Measurements from ENCODE around the gene CLSTN1. TPM values are rescaled to one million over a fixed set of nuclear protein-coding genes. Genes with fewer than 3 reads are reported as not detected.

Gene CLSTN1
- total RNA-seq, 1 experiment from 2014 or later: 100 TPM

DNA sequence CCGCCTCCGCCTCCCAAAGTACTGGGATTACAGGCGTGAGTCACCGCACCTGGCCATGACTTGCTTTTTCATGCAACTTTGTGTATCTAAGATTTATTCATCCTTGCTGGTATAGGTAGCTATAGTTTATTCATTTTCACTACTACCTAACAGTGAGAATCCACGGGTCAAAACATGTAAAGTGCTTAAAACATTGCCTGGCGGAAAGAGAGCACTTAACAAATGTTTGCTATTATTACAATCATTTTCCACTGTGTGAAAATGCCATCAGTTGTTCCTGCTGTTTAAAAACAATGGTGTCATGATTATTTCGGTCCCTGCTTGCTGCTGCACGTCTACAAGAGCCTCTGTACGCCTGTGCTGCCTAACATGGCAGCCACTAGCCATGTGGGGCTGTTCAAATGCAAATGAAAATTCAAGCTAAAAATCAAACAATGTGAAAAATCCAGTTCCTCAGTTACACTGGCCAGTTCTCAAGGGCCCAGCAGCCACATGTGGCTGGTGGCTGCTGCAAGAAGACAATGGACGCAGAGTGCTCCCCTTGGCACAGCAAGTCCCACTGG, 65.1 kb downstream of the CLSTN1 start:
- Histone ChIP-seq H4K20me1 (ENCODE audit: control insufficient read depth, insufficient read depth, insufficient read length) (no peaks in the 10 kb centered on the region), H3K27me3 (ENCODE audit: insufficient read depth, low read length) (no peaks in the 10 kb centered on the region), H4K8ac (replicated peaks; ENCODE audit: insufficient read length, low read depth, low read length) (no peak overlapping the region), H3K18ac (ENCODE audit: insufficient read length, low read depth, low read length) (no peak overlapping the region), H3K23ac (ENCODE audit: insufficient read length, low read depth, low read length) (no peak overlapping the region), H3K79me2 (ENCODE audit: insufficient read depth, low read length) (no peaks in the 10 kb centered on the region; the same call in 1 of the 2 replicates), H2BK20ac (ENCODE audit: low read depth, low read length, poor library complexity, severe bottlenecking) (no peak overlapping the region), H3K23me2 (ENCODE audit: insufficient read length, low read depth, low read length, poor library complexity, severe bottlenecking) (peaks cover 3% of the 10 kb centered on the region), H2BK5ac (ENCODE audit: insufficient read length, low read length) (no peak overlapping the region), H3K4me1 (ENCODE audit: insufficient read depth, low read length) (peaks cover 4% of the 10 kb centered on the region; the same call in 1 of the 2 replicates), H3K14ac (ENCODE audit: insufficient read depth, low read length) (no peak overlapping the region; the same call in 1 of the 2 replicates), H2BK12ac (ENCODE audit: insufficient read length, low read depth, low read length) (no peak overlapping the region), H3K56ac (ENCODE audit: insufficient read length, low read depth, low read length) (no peak overlapping the region), H3K9ac (ENCODE audit: extremely low read depth, insufficient read length, low read length) (no peak overlapping the region), H2BK120ac (ENCODE audit: low read depth, low read length, poor library complexity, severe bottlenecking) (no peak overlapping the region), H2AFZ (ENCODE audit: low read length) (no peak overlapping the region), H3K27ac (ENCODE audit: insufficient read length, low read depth, low read length) (no peak overlapping the region), H3K4ac (ENCODE audit: low read depth, low read length) (no peak overlapping the region), H4K91ac (ENCODE audit: insufficient read length, low read depth, low read length) (no peak overlapping the region), H3T11ph (ENCODE audit: low read length) (no peak overlapping the region), H3K9me3 (ENCODE audit: control insufficient read depth, low read depth, low read length) (no peaks in the 10 kb centered on the region), H3K4me2 (ENCODE audit: insufficient read depth, insufficient read length, low read length) (no peak overlapping the region), H2BK15ac (ENCODE audit: low read depth, low read length) (no peak overlapping the region), H3K79me1 (ENCODE audit: insufficient read depth, low read depth, low read length, poor library complexity, severe bottlenecking) (peaks cover 5% of the 10 kb centered on the region), H2AK5ac (ENCODE audit: insufficient read length, low read length) (no peak overlapping the region), H4K5ac (ENCODE audit: insufficient read length, low read depth, low read length) (no peak overlapping the region)
- DNase-seq: no peak
- H3K27me3 Mint-ChIP-seq (ENCODE audit: low read depth): no peaks in the 10 kb centered on the region
- no peak overlapping the region for H3K4me3 Mint-ChIP-seq
- H3K36me3 Mint-ChIP-seq (ENCODE audit: insufficient read depth in 1 of 3, low read depth in 3 of 3): peaks cover 20 to 50% (median 42%) of the 10 kb centered on the region in 3 experiments; a peak in 6 of 7 replicates
- H3K4me1 Mint-ChIP-seq: peaks cover 42 to 52% of the 10 kb centered on the region in 2 experiments
- H3K27ac Mint-ChIP-seq: peak overlapping the region; percentile 78 to 96 (median 96); a peak in 5 of 7 replicates
- H3K9me3 Mint-ChIP-seq: peaks cover 6% of the 10 kb centered on the region in 2 experiments; a peak in 2 of 5 replicates
- TF ChIP-seq, protein P1, sequence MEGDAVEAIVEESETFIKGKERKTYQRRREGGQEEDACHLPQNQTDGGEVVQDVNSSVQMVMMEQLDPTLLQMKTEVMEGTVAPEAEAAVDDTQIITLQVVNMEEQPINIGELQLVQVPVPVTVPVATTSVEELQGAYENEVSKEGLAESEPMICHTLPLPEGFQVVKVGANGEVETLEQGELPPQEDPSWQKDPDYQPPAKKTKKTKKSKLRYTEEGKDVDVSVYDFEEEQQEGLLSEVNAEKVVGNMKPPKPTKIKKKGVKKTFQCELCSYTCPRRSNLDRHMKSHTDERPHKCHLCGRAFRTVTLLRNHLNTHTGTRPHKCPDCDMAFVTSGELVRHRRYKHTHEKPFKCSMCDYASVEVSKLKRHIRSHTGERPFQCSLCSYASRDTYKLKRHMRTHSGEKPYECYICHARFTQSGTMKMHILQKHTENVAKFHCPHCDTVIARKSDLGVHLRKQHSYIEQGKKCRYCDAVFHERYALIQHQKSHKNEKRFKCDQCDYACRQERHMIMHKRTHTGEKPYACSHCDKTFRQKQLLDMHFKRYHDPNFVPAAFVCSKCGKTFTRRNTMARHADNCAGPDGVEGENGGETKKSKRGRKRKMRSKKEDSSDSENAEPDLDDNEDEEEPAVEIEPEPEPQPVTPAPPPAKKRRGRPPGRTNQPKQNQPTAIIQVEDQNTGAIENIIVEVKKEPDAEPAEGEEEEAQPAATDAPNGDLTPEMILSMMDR (conservative IDR thresholded peaks at IDR 0.05): no peak
- WGBS (ENCODE audit: extremely low coverage, insufficient read length, low lambda C conversion rate): no CpG with 5 or more reads among the region's 10 CpGs
